ENCODE results near the gene FAM219A. TPM values are rescaled to one million over a fixed set of nuclear protein-coding genes. Genes with fewer than 3 reads are reported as not detected.

Gene FAM219A
- total RNA-seq, 2 donors from 2014 or later, result 26.3 to 39.3 TPM

- peak; percentile 64 for DNase-seq (ENCODE audit: low spot score)
- intact Hi-C loops (cut with DNase I), result no loop called here
Observed at GRCh38 chr9:34386656-34387055, 71.7 kb downstream of the FAM219A start.

GRCh38 chr9:34385561-34386230, 72.7 kb downstream of the FAM219A start:
- intact Hi-C loops (cut with DNase I), result no loop called here
- peak; percentile 77 for DNase-seq (ENCODE audit: low spot score)

- no peak for DNase-seq (ENCODE audit: low spot score)
- intact Hi-C loops (cut with DNase I), result no loop called here
Observed at GRCh38 chr9:34384368-34385165, 73.8 kb downstream of the FAM219A start.

- no peak for DNase-seq (ENCODE audit: low spot score)
- intact Hi-C loops (cut with DNase I), result loop anchor here in 1 of 2 donors (1.0 kb wide), 1 partner anchor 20 kb away; no protein-coding TSS in a partner anchor
Observed at GRCh38 chr9:34383904-34384303, 74.5 kb downstream of the FAM219A start.

- intact Hi-C loops (cut with DNase I), result loop anchor here in 1 of 2 donors (1.0 kb wide), 1 partner anchor 21 kb away; no protein-coding TSS in a partner anchor
Observed at GRCh38 chr9:34382879-34383278, 75.5 kb downstream of the FAM219A start.

GRCh38 chr9:34382054-34382453, 76.3 kb downstream of the FAM219A start:
- DNase-seq (ENCODE audit: low spot score), result no peak

More at GRCh38 chr9:34382879-34383278, 75.5 kb downstream of the FAM219A start:
- no peak for DNase-seq (ENCODE audit: low spot score)

GRCh38 chr9:34381323-34381722, 77.0 kb downstream of the FAM219A start:
- DNase-seq (ENCODE audit: low spot score), result no peak
- intact Hi-C loops (cut with DNase I), result no loop called here

More at GRCh38 chr9:34382054-34382453, 76.3 kb downstream of the FAM219A start:
- intact Hi-C loops (cut with DNase I), result no loop called here

- DNase-seq (ENCODE audit: low spot score), result peak; percentile 92
- intact Hi-C loops (cut with DNase I), result no loop called here
Observed at GRCh38 chr9:34380511-34381315, 77.7 kb downstream of the FAM219A start.

- intact Hi-C loops (cut with DNase I), result no loop called here
- DNase-seq (ENCODE audit: low spot score), result no peak
Observed at GRCh38 chr9:34380034-34380510, 78.3 kb downstream of the FAM219A start.

GRCh38 chr9:34379334-34380033, 78.9 kb downstream of the FAM219A start:
- DNase-seq (ENCODE audit: low spot score), result peak; percentile 95
- intact Hi-C loops (cut with DNase I), result loop anchor here in 1 of 2 donors (2.0 kb wide), 1 partner anchor 47 kb away; no protein-coding TSS in a partner anchor

- no peak for DNase-seq (ENCODE audit: low spot score)
- intact Hi-C loops (cut with DNase I), result loop anchor here in 1 of 2 donors (2.0 kb wide), 1 partner anchor 46 kb away; no protein-coding TSS in a partner anchor
Observed at GRCh38 chr9:34378376-34379060, 79.9 kb downstream of the FAM219A start.

- intact Hi-C loops (cut with DNase I), result loop anchor here in 1 of 2 donors (2.0 kb wide), 1 partner anchor 39 kb away; no protein-coding TSS in a partner anchor
- peak; percentile 81 for DNase-seq (ENCODE audit: low spot score)
Observed at GRCh38 chr9:34377404-34377746, 81.0 kb downstream of the FAM219A start.

- intact Hi-C loops (cut with DNase I), result loop anchor here in 1 of 2 donors (2.0 kb wide), 1 partner anchor 38 kb away; no protein-coding TSS in a partner anchor
- peak; percentile 97 for DNase-seq (ENCODE audit: low spot score)
Observed at GRCh38 chr9:34376596-34377403, 81.6 kb downstream of the FAM219A start, which contains the start of gene MYORG. TSS of gene MYORG (minus strand) at chr9:34376898. CDS start at chr9:34372943, 3,955 bp downstream.

GRCh38 chr9:34375901-34376595, 82.3 kb downstream of the FAM219A start:
- DNase-seq (ENCODE audit: low spot score), result peak; percentile 89
- intact Hi-C loops (cut with DNase I), result loop anchor here in 1 of 2 donors (2.0 kb wide), 1 partner anchor 37 kb away; no protein-coding TSS in a partner anchor

GRCh38 chr9:34374905-34375552, 83.3 kb downstream of the FAM219A start:
- DNase-seq (ENCODE audit: low spot score), result no peak
- intact Hi-C loops (cut with DNase I), result loop anchor here in 1 of 2 donors (5.0 kb wide), 1 partner anchor 333 kb away; no protein-coding TSS in a partner anchor

GRCh38 chr9:34374339-34374738, 84.0 kb downstream of the FAM219A start:
- intact Hi-C loops (cut with DNase I), result loop anchor here in 1 of 2 donors (5.0 kb wide), 1 partner anchor 332 kb away; no protein-coding TSS in a partner anchor
- no peak for DNase-seq (ENCODE audit: low spot score)

All from posterior vena cava (tissue), 2 donors.